Measurements from ENCODE around the gene MGAT3.
A peak's percentile ranks its signal among the peaks of the same experiment; 100 is the strongest.

The MGAT3 gene

DNA sequence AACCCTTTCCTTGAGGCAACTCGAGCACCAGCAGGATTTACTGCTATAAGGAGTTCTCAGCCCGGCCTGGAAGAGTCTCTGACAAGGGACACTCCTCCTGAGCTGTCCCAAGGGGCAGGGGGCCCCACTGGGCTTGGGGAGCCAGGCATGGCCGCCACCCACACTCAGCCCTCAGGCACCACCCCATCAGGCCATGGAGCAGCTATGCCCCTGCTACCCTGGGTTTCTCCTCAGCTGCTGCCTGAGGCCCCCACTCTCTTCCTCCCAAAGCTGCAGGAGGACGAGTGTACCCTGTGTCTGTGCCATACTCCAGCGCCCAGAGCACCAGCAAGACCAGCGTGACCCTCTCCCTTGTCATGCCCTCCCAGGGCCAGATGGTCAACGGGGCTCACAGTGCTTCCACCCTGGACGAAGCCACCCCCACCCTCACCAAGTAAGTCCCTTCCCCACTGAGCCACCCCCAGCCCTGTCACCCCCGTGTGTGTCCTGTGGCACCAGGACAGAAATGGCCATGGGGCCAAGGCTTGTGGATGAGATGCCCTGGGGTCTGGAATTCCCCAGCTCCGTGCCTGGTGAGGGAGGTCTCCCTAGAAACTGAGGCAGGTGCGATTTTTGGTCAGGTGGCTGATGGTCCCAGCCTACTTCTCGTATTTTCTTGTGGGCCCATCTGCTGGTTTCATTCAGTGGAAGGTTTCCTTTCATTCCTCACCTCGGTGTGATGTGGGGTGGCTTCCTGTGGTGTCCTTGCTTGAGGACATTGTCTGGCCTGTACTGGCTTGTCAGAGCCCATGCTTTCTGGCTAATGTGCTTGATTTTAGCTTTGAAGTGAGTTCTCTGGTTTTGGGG lies 28.8 kb upstream of the MGAT3 start:
- Histone ChIP-seq H3K9me3 (ENCODE audit: control insufficient read depth, insufficient read depth, low read depth, low read length) (no peaks in the 10 kb centered on the region), H3K36me3 (ENCODE audit: control insufficient read depth in 2 of 2, insufficient read depth in 1 of 2, low read length in 2 of 2) (peaks cover 29 to 82% of the 10 kb centered on the region in 2 experiments; a peak in 2 of 3 replicates), H3K4me1 (ENCODE audit: control insufficient read depth, insufficient read depth, low read length) (no peaks in the 10 kb centered on the region), H3K27ac (ENCODE audit: extremely low read depth, low read depth, low read length) (no peak overlapping the region), H3K4me3 (ENCODE audit: low read depth, low read length) (no peak overlapping the region)
- CTCF ChIA-PET: interaction anchor here (0.8 to 1.6 kb wide), 4 partner anchors 9 to 101 kb away, joined by 3 to 7 read pairs (median 4); no protein-coding TSS in a partner anchor
- POLR2A ChIA-PET: interaction anchor here (0.6 to 1.6 kb wide), 3 partner anchors 28 to 95 kb away, joined by 3 read pairs; partner anchors contain the start of gene TAB1
- no peak for TF ChIP-seq KLF9 (tag by site-specific recombination; IDR thresholded peaks at IDR 0.05; ENCODE audit: low read depth)
- TF ChIP-seq ZNF404 (tag by site-specific recombination; IDR thresholded peaks at IDR 0.05): no peak
- TF ChIP-seq, protein P1, sequence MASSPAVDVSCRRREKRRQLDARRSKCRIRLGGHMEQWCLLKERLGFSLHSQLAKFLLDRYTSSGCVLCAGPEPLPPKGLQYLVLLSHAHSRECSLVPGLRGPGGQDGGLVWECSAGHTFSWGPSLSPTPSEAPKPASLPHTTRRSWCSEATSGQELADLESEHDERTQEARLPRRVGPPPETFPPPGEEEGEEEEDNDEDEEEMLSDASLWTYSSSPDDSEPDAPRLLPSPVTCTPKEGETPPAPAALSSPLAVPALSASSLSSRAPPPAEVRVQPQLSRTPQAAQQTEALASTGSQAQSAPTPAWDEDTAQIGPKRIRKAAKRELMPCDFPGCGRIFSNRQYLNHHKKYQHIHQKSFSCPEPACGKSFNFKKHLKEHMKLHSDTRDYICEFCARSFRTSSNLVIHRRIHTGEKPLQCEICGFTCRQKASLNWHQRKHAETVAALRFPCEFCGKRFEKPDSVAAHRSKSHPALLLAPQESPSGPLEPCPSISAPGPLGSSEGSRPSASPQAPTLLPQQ (tag by site-specific recombination; IDR thresholded peaks at IDR 0.05): no peak
- TF ChIP-seq GLI2 (tag by site-specific recombination; IDR thresholded peaks at IDR 0.05; ENCODE audit: borderline replicate concordance, low read depth): no peak
- TF ChIP-seq, protein P2, sequence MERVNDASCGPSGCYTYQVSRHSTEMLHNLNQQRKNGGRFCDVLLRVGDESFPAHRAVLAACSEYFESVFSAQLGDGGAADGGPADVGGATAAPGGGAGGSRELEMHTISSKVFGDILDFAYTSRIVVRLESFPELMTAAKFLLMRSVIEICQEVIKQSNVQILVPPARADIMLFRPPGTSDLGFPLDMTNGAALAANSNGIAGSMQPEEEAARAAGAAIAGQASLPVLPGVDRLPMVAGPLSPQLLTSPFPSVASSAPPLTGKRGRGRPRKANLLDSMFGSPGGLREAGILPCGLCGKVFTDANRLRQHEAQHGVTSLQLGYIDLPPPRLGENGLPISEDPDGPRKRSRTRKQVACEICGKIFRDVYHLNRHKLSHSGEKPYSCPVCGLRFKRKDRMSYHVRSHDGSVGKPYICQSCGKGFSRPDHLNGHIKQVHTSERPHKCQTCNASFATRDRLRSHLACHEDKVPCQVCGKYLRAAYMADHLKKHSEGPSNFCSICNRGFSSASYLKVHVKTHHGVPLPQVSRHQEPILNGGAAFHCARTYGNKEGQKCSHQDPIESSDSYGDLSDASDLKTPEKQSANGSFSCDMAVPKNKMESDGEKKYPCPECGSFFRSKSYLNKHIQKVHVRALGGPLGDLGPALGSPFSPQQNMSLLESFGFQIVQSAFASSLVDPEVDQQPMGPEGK (tag by site-specific recombination; IDR thresholded peaks at IDR 0.05): peak; percentile 20; the same call in 1 of the 2 replicates

DNA sequence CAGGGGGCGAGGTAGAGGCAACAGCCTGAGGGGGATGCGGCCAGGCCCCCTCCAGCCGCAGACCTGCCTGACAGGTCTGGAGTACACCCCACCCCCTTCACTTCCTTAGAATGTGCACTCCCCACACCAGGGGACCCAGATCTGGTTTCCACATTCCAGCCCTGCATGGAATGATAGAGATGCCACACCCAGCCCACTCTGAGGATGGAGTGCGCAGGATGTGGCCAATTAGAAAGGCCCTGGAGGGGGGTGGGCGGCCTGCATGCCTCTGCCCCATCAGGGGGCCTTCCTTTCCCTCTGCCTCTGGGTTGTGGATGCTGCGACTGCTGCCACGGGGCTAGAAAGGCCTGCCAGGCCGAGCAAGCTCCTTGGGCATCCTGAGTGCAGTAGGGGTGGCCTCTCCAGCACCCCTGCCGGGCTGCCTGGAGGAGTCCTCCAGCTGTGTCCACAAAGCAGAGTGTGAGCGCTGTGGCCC lies 28.2 kb upstream of the MGAT3 start:
- ChIA-PET POLR2A (interaction anchor here (0.6 to 1.6 kb wide), 3 partner anchors 29 to 95 kb away, joined by 3 read pairs; partner anchors contain the start of gene TAB1), CTCF (interaction anchor here (1.2 to 1.6 kb wide), 3 partner anchors 9 to 100 kb away, joined by 4 to 7 read pairs (median 5); no protein-coding TSS in a partner anchor)
- H3K36me3 ChIP-seq (ENCODE audit: control insufficient read depth in 2 of 2, insufficient read depth in 1 of 2, low read length in 2 of 2): peaks cover 22 to 82% of the 10 kb centered on the region in 2 experiments; a peak in 2 of 3 replicates
- 0 out of 2 replicates have a peak overlapping the region, but pooled peaks have one; percentile 16 for H3K27ac ChIP-seq (ENCODE audit: extremely low read depth, low read depth, low read length)
- no peak overlapping the region for H3K4me3 ChIP-seq (ENCODE audit: low read depth, low read length)
- no peaks in the 10 kb centered on the region for H3K4me1 ChIP-seq (ENCODE audit: control insufficient read depth, insufficient read depth, low read length)
- H3K9me3 ChIP-seq (ENCODE audit: control insufficient read depth, insufficient read depth, low read depth, low read length): no peaks in the 10 kb centered on the region
- TF ChIP-seq GLIS2 (tag by site-specific recombination; IDR thresholded peaks at IDR 0.05): peak; percentile 58
- peak; percentile 89 for TF ChIP-seq KLF10 (tag by site-specific recombination; IDR thresholded peaks at IDR 0.05)
- TF ChIP-seq GLIS1 (tag by site-specific recombination; IDR thresholded peaks at IDR 0.05): peak; percentile 86
- peak; percentile 31 for TF ChIP-seq SP2 (tag by site-specific recombination; IDR thresholded peaks at IDR 0.05)
- TF ChIP-seq IKZF3 (tag by site-specific recombination; IDR thresholded peaks at IDR 0.05): peak; percentile 22; the same call in 1 of the 2 replicates
- no peak for TF ChIP-seq ZNF837 (tag by site-specific recombination; IDR thresholded peaks at IDR 0.05)
- peak; percentile 63; the same call in 1 of the 2 replicates for TF ChIP-seq EGR2 (tag by site-specific recombination; IDR thresholded peaks at IDR 0.05; ENCODE audit: low read depth)
- peak; percentile 69 for TF ChIP-seq ZFHX2 (tag by site-specific recombination; conservative IDR thresholded peaks at IDR 0.05)
- TF ChIP-seq, protein P2 (tag by site-specific recombination; IDR thresholded peaks at IDR 0.05): 0 out of 2 replicates have a peak, but pooled peaks have one; percentile 9
- TF ChIP-seq, protein P3, sequence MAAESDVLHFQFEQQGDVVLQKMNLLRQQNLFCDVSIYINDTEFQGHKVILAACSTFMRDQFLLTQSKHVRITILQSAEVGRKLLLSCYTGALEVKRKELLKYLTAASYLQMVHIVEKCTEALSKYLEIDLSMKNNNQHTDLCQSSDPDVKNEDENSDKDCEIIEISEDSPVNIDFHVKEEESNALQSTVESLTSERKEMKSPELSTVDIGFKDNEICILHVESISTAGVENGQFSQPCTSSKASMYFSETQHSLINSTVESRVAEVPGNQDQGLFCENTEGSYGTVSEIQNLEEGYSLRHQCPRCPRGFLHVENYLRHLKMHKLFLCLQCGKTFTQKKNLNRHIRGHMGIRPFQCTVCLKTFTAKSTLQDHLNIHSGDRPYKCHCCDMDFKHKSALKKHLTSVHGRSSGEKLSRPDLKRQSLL (tag by site-specific recombination; IDR thresholded peaks at IDR 0.05): no peak
- TF ChIP-seq ZEB2 (tag by site-specific recombination; IDR thresholded peaks at IDR 0.05): 0 out of 2 replicates have a peak, but pooled peaks have one; percentile 26
- TF ChIP-seq ZNF555 (tag by site-specific recombination; conservative IDR thresholded peaks at IDR 0.05): no peak
- 0 out of 2 replicates have a peak, but pooled peaks have one; percentile 30 for TF ChIP-seq ZNF24 (tag by site-specific recombination; IDR thresholded peaks at IDR 0.05)
- no peak for TF ChIP-seq ZNF561 (tag by site-specific recombination; IDR thresholded peaks at IDR 0.05; ENCODE audit: borderline replicate concordance)
- no peak for TF ChIP-seq ZNF571 (tag by site-specific recombination; IDR thresholded peaks at IDR 0.05)
- TF ChIP-seq ZNF530 (tag by site-specific recombination; IDR thresholded peaks at IDR 0.05; ENCODE audit: low read depth): no peak
- peak; percentile 77 for TF ChIP-seq ZNF341 (tag by site-specific recombination; IDR thresholded peaks at IDR 0.05; ENCODE audit: low read depth)
- TF ChIP-seq ZIC2 (tag by site-specific recombination; IDR thresholded peaks at IDR 0.05): peak; percentile 100
- TF ChIP-seq ZNF660 (tag by site-specific recombination; IDR thresholded peaks at IDR 0.05): no peak
- TF ChIP-seq ZBTB8A (tag by site-specific recombination; IDR thresholded peaks at IDR 0.05): 0 out of 2 replicates have a peak, but pooled peaks have one; percentile 19
- no peak for TF ChIP-seq SP7 (tag by site-specific recombination; IDR thresholded peaks at IDR 0.05)
